Measurements from ENCODE around the gene PNMT.
A peak's percentile ranks its signal among the peaks of the same experiment; 100 is the strongest.

Gene PNMT

GRCh38 chr17:39672522-39673334, 4.5 kb downstream of the PNMT start:
- Histone ChIP-seq H3K4me3 (ENCODE audit: low read depth, low read length) (no peak overlapping the region), H3K36me3 (ENCODE audit: control insufficient read depth in 2 of 2, insufficient read depth in 1 of 2, low read length in 2 of 2) (peaks cover 0 to 3% of the 10 kb centered on the region in 2 experiments; a peak in 1 of 3 replicates), H3K4me1 (ENCODE audit: control insufficient read depth, insufficient read depth, low read length) (peaks cover 16% of the 10 kb centered on the region), H3K27ac (ENCODE audit: extremely low read depth, low read depth, low read length) (no peak overlapping the region), H3K9me3 (ENCODE audit: control insufficient read depth, insufficient read depth, low read depth, low read length) (no peaks in the 10 kb centered on the region)
- TF ChIP-seq, protein P1, sequence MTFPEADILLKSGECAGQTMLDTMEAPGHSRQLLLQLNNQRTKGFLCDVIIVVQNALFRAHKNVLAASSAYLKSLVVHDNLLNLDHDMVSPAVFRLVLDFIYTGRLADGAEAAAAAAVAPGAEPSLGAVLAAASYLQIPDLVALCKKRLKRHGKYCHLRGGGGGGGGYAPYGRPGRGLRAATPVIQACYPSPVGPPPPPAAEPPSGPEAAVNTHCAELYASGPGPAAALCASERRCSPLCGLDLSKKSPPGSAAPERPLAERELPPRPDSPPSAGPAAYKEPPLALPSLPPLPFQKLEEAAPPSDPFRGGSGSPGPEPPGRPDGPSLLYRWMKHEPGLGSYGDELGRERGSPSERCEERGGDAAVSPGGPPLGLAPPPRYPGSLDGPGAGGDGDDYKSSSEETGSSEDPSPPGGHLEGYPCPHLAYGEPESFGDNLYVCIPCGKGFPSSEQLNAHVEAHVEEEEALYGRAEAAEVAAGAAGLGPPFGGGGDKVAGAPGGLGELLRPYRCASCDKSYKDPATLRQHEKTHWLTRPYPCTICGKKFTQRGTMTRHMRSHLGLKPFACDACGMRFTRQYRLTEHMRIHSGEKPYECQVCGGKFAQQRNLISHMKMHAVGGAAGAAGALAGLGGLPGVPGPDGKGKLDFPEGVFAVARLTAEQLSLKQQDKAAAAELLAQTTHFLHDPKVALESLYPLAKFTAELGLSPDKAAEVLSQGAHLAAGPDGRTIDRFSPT (tag by site-specific recombination; IDR thresholded peaks at IDR 0.05): peak; percentile 15; the same call in 1 of the 2 replicates
- no peak for TF ChIP-seq ZNF610 (tag by site-specific recombination; IDR thresholded peaks at IDR 0.05; ENCODE audit: borderline replicate concordance)
- ChIA-PET CTCF (interaction anchor here (0.6 to 11.6 kb wide), 16 partner anchors 8 to 266 kb away, joined by 3 to 168 read pairs (median 4); partner anchors contain the start of genes MIEN1 and PPP1R1B), POLR2A (interaction anchor here (0.7 to 0.8 kb wide), 2 partner anchors 15 to 81 kb away, joined by 3 read pairs; partner anchors contain the start of gene PGAP3)

DNA sequence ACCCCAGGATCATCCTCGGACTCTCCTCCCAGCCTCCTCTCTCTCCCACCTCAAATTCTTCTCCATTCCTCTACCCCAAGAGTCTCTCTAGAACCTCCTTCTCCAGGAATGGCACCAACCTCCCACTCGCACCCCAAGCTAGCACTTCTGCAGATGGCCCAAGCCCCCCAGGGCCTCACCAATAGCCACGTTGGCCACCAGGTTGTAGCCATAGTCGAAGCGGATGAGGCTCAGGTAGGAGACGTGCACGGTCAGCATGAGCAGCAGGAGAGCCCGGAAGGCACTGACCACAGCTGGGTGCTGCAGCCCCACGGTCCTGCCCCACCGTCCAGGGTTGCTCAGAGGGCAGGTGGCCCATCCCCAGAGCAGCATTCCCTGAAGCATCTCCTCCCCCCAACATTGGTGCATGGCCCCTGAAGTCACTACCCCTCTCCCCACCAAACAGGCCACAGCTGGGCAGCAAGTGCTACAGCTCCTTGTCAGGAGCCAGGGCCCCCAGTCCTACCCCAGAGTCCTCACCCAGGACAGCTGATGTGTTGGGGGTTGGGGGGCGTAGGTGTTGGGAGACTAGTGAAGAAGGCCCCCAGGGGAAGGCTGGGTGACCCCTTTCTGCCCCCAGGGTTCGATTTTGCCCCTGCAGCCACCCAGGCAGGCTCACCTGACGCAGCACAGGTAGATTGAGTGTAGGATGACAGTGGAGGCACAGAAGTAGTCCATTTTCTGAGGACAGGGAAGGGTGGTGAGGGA, 5.3 kb downstream of the PNMT start:
- Histone ChIP-seq H3K36me3 (ENCODE audit: control insufficient read depth in 2 of 2, insufficient read depth in 1 of 2, low read length in 2 of 2) (peaks cover 0 to 3% of the 10 kb centered on the region in 2 experiments; a peak in 1 of 3 replicates), H3K27ac (ENCODE audit: extremely low read depth, low read depth, low read length) (no peak overlapping the region), H3K9me3 (ENCODE audit: control insufficient read depth, insufficient read depth, low read depth, low read length) (no peaks in the 10 kb centered on the region), H3K4me3 (ENCODE audit: low read depth, low read length) (no peak overlapping the region), H3K4me1 (ENCODE audit: control insufficient read depth, insufficient read depth, low read length) (peaks cover 17% of the 10 kb centered on the region)
- TF ChIP-seq HOXA7 (CRISPR knock-in tag; IDR thresholded peaks at IDR 0.05; ENCODE audit: borderline replicate concordance) (no peak), GLIS2 (tag by site-specific recombination; IDR thresholded peaks at IDR 0.05) (peak; percentile 37), ZNF571 (tag by site-specific recombination; IDR thresholded peaks at IDR 0.05) (no peak), ZNF596 (tag by site-specific recombination; IDR thresholded peaks at IDR 0.05) (no peak), ZFP69B (tag by site-specific recombination; IDR thresholded peaks at IDR 0.05) (no peak), ZFHX2 (tag by site-specific recombination; conservative IDR thresholded peaks at IDR 0.05) (no peak)
- CTCF ChIA-PET: interaction anchor here (0.6 to 11.6 kb wide), 7 partner anchors 22 to 126 kb away, joined by 3 to 168 read pairs (median 14); partner anchors contain the start of gene PPP1R1B
- POLR2A ChIA-PET: interaction anchor here (0.8 kb wide), 1 partner anchor 14 kb away, joined by 3 read pairs; the partner anchor contains the start of gene PGAP3

DNA sequence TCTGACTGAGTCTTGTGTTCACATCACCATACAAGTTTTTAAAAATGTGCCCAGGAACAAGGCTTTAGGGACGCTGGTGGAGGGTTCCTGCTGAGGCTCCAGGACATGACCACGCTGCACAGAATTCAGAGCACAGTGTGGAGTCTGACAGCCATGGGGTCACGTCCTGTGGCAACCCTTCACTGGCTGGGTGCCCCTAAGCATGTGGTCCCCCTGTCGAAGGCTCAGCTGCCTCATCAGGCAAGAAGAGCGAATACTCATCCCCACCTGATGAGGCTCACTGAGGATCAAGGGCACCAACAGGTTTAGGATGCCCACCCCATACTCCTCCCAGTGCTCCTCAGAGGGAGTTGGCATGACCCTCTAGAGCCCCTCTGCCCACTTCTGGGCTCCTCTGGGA, 5.9 kb downstream of the PNMT start:
- TF ChIP-seq, protein P2, sequence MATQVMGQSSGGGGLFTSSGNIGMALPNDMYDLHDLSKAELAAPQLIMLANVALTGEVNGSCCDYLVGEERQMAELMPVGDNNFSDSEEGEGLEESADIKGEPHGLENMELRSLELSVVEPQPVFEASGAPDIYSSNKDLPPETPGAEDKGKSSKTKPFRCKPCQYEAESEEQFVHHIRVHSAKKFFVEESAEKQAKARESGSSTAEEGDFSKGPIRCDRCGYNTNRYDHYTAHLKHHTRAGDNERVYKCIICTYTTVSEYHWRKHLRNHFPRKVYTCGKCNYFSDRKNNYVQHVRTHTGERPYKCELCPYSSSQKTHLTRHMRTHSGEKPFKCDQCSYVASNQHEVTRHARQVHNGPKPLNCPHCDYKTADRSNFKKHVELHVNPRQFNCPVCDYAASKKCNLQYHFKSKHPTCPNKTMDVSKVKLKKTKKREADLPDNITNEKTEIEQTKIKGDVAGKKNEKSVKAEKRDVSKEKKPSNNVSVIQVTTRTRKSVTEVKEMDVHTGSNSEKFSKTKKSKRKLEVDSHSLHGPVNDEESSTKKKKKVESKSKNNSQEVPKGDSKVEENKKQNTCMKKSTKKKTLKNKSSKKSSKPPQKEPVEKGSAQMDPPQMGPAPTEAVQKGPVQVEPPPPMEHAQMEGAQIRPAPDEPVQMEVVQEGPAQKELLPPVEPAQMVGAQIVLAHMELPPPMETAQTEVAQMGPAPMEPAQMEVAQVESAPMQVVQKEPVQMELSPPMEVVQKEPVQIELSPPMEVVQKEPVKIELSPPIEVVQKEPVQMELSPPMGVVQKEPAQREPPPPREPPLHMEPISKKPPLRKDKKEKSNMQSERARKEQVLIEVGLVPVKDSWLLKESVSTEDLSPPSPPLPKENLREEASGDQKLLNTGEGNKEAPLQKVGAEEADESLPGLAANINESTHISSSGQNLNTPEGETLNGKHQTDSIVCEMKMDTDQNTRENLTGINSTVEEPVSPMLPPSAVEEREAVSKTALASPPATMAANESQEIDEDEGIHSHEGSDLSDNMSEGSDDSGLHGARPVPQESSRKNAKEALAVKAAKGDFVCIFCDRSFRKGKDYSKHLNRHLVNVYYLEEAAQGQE (tag by site-specific recombination; IDR thresholded peaks at IDR 0.05): no peak
- TF ChIP-seq ZNF514 (tag by site-specific recombination; IDR thresholded peaks at IDR 0.05) (no peak), MZF1 (tag by site-specific recombination; IDR thresholded peaks at IDR 0.05; ENCODE audit: borderline replicate concordance) (no peak), ZNF639 (tag by site-specific recombination; IDR thresholded peaks at IDR 0.05) (no peak), ZNF10 (tag by site-specific recombination; IDR thresholded peaks at IDR 0.05) (peak; percentile 76; the same call in 1 of the 2 replicates)
- TF ChIP-seq, protein P1 (tag by site-specific recombination; IDR thresholded peaks at IDR 0.05): 0 out of 2 replicates have a peak, but pooled peaks have one; percentile 15
- Histone ChIP-seq H3K36me3 (ENCODE audit: control insufficient read depth in 2 of 2, insufficient read depth in 1 of 2, low read length in 2 of 2) (peaks cover 0 to 3% of the 10 kb centered on the region in 2 experiments; a peak in 2 of 3 replicates), H3K4me1 (ENCODE audit: control insufficient read depth, insufficient read depth, low read length) (peaks cover 17% of the 10 kb centered on the region), H3K27ac (ENCODE audit: extremely low read depth, low read depth, low read length) (no peak overlapping the region), H3K4me3 (ENCODE audit: low read depth, low read length) (no peak overlapping the region), H3K9me3 (ENCODE audit: control insufficient read depth, insufficient read depth, low read depth, low read length) (no peaks in the 10 kb centered on the region)
- ChIA-PET POLR2A (interaction anchor here (1.4 kb wide), 2 partner anchors 13 to 21 kb away, joined by 4 to 8 read pairs; partner anchors contain the start of gene PGAP3), CTCF (interaction anchor here (1.1 to 11.6 kb wide), 6 partner anchors 20 to 126 kb away, joined by 7 to 168 read pairs (median 15); partner anchors contain the start of gene PPP1R1B)
